ENCODE results near the gene PTPRT. TPM values are rescaled to one million over a fixed set of nuclear protein-coding genes. Genes with fewer than 3 reads are reported as not detected.

The PTPRT gene
- total and polyA plus RNA-seq, 2 experiments from 2014 or later = not detected

DNA sequence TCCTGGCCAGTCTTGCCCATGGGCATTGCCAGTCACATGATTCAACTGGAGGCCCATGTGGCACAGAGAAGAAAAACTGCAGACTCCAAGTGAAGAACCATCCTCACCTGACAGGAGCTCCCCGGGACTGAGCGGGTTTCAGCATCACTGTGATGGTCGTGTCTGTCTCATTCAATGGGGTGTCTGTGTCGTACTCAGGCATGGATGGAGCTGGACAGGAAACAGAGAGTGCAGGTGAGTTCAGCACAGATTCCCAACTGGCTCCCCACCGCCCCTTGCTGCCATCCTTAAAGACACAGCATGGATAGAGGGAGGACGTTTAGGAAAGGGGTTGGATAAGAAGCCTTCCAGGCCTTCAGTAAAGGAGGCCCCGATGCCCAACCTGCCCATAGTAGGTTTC, 839.2 kb downstream of the PTPRT start (continued):
- TF ChIP-seq POLR2AphosphoS5 (IDR thresholded peaks at IDR 0.05; ENCODE audit: low read depth) (no peak), JUNB (IDR thresholded peaks at IDR 0.05; ENCODE audit: unreplicated experiment) (no peak), ZNF331 (CRISPR knock-in tag; IDR thresholded peaks at IDR 0.05; ENCODE audit: low read depth) (no peak), STAT1 (IDR thresholded peaks at IDR 0.05; ENCODE audit: unreplicated experiment) (no peak), EZH2 (IDR thresholded peaks at IDR 0.05; ENCODE audit: low read depth, unreplicated experiment) (no peak), NANOG (IDR thresholded peaks at IDR 0.05; ENCODE audit: borderline replicate concordance) (no peak), CREB1 (CRISPR knock-in tag; IDR thresholded peaks at IDR 0.05; ENCODE audit: low read depth) (no peak)
- TF ChIP-seq, protein P1, sequence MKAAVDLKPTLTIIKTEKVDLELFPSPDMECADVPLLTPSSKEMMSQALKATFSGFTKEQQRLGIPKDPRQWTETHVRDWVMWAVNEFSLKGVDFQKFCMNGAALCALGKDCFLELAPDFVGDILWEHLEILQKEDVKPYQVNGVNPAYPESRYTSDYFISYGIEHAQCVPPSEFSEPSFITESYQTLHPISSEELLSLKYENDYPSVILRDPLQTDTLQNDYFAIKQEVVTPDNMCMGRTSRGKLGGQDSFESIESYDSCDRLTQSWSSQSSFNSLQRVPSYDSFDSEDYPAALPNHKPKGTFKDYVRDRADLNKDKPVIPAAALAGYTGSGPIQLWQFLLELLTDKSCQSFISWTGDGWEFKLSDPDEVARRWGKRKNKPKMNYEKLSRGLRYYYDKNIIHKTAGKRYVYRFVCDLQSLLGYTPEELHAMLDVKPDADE (IDR thresholded peaks at IDR 0.05) = no peak

DNA sequence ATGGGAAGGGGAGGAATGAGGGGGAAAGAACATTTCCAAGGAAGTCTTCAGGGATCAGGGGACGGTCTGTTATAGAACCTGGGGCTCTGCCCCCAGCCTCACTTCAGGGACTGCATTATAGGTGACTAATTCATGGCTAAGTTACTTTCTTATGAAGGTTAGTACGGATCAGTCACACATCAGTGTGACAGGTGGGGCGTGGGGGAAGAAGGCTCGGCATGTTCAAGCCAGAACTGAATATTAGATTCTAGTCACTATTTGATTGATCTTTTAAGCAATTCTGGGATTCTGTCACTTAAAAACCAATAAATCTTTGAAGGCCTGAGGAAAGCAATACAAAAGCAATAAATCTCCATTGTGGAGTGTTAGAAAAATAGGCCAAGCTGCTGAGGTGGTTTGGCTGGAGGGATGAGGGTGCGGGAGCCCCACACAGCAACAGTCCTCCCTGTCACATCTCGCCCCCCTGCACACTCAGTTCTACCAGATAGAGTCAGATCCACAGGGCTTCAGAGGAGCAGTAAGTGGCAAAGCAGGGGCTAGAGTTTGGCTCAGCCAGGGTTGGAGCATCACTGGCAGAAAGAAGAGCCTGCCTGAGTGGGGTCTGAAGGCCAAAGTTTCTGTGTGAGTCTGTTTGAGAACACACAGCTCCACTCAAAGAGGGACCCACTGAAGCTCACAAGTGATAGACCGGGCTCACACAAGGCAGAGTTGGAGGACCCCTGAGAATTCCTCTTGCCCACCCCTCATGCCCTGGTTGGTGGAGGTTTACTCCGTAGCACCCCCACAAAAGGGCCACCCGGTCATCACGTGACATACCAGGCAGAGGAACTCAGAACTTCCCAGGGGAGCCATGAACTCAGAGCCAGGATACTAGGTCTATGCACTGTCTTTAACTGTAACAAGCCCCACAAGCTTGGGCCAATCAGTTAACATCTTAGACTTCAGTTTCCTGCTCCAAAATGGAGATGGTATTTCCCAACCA, 843.2 kb downstream of the PTPRT start:
- Mint-ChIP-seq H3K36me3 (ENCODE audit: low read depth) (peaks cover 61% of the 10 kb centered on the region), H3K27me3 (ENCODE audit: insufficient read depth, low read depth, poor library complexity) (peaks cover 6% of the 10 kb centered on the region), H3K4me1 (no peaks in the 10 kb centered on the region), H3K4me3 (no peak overlapping the region), H3K9me3 (peaks cover 97% of the 10 kb centered on the region), H3K27ac (no peak overlapping the region)
- no peaks in the 10 kb centered on the region for H3K79me2 ChIP-seq (replicated peaks; ENCODE audit: insufficient read depth)
- H3K27ac ChIP-seq (ENCODE audit: low read depth) = no peak overlapping the region
- no peak overlapping the region for H3K4me3 ChIP-seq
- no peak overlapping the region for H2AFZ ChIP-seq
- H3K9me2 ChIP-seq (ENCODE audit: insufficient read depth) = no peaks in the 10 kb centered on the region
- H3F3A ChIP-seq (replicated peaks; ENCODE audit: low read depth) = no peaks in the 10 kb centered on the region
- H3K4me2 ChIP-seq = no peak overlapping the region
- DNase-seq (ENCODE audit: low spot score) (no peak), ATAC-seq (no peak)
- no peaks in the 10 kb centered on the region for H4K20me1 ChIP-seq (replicated peaks; ENCODE audit: insufficient read depth)
- no peaks in the 10 kb centered on the region for H3K27me3 ChIP-seq (ENCODE audit: insufficient read depth)
- H3K4me1 ChIP-seq (ENCODE audit: insufficient read depth) = no peaks in the 10 kb centered on the region
- H3K36me3 ChIP-seq (ENCODE audit: insufficient read depth) = peaks cover 5% of the 10 kb centered on the region; the same call in 1 of the 2 replicates
- TF ChIP-seq, protein P1 (IDR thresholded peaks at IDR 0.05) = no peak
- no peak for TF ChIP-seq EZH2phosphoT487 (IDR thresholded peaks at IDR 0.05; ENCODE audit: unreplicated experiment)
- no peak for TF ChIP-seq EZH2 (IDR thresholded peaks at IDR 0.05; ENCODE audit: low read depth, unreplicated experiment)
- no peak for TF ChIP-seq ZNF331 (CRISPR knock-in tag; IDR thresholded peaks at IDR 0.05; ENCODE audit: low read depth)
- no peak for TF ChIP-seq ZNF114 (CRISPR knock-in tag; IDR thresholded peaks at IDR 0.05)
- no peak for TF ChIP-seq STAT1 (IDR thresholded peaks at IDR 0.05; ENCODE audit: unreplicated experiment)
- no peak for TF ChIP-seq JUNB (IDR thresholded peaks at IDR 0.05; ENCODE audit: unreplicated experiment)
- TF ChIP-seq, protein P2, sequence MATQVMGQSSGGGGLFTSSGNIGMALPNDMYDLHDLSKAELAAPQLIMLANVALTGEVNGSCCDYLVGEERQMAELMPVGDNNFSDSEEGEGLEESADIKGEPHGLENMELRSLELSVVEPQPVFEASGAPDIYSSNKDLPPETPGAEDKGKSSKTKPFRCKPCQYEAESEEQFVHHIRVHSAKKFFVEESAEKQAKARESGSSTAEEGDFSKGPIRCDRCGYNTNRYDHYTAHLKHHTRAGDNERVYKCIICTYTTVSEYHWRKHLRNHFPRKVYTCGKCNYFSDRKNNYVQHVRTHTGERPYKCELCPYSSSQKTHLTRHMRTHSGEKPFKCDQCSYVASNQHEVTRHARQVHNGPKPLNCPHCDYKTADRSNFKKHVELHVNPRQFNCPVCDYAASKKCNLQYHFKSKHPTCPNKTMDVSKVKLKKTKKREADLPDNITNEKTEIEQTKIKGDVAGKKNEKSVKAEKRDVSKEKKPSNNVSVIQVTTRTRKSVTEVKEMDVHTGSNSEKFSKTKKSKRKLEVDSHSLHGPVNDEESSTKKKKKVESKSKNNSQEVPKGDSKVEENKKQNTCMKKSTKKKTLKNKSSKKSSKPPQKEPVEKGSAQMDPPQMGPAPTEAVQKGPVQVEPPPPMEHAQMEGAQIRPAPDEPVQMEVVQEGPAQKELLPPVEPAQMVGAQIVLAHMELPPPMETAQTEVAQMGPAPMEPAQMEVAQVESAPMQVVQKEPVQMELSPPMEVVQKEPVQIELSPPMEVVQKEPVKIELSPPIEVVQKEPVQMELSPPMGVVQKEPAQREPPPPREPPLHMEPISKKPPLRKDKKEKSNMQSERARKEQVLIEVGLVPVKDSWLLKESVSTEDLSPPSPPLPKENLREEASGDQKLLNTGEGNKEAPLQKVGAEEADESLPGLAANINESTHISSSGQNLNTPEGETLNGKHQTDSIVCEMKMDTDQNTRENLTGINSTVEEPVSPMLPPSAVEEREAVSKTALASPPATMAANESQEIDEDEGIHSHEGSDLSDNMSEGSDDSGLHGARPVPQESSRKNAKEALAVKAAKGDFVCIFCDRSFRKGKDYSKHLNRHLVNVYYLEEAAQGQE (IDR thresholded peaks at IDR 0.05; ENCODE audit: unreplicated experiment) = no peak
- no peak for TF ChIP-seq NANOG (IDR thresholded peaks at IDR 0.05; ENCODE audit: borderline replicate concordance)
